GM12891 (cell line): ENCODE results near the gene DYNC1LI1.

Source experiments
- POLR2A ChIP-seq: IDR thresholded peaks from 2 replicates; pipeline ENCODE4 v1.6.1; 2011; ENCODE audit warnings: low read depth, low read length, control low read depth
- POLR2AphosphoS5 ChIP-seq: IDR thresholded peaks from 2 replicates; pipeline ENCODE4 v1.6.1; 2011; ENCODE audit warnings: low read depth, low read length, control low read depth
- POU2F2 ChIP-seq: IDR thresholded peaks from 2 replicates; pipeline ENCODE4 v1.6.1; 2011; ENCODE audit warnings: low read depth, mild to moderate bottlenecking, control low read depth, low read length, moderate library complexity
- SPI1 ChIP-seq: IDR thresholded peaks from 2 replicates; pipeline ENCODE4 v1.6.1; 2011; ENCODE audit warnings: low read depth, low read length, control low read depth
- TAF1 ChIP-seq: IDR thresholded peaks from 2 replicates; pipeline ENCODE4 v1.6.1; 2011; ENCODE audit warnings: low read depth, low read length, control low read depth

DNA sequence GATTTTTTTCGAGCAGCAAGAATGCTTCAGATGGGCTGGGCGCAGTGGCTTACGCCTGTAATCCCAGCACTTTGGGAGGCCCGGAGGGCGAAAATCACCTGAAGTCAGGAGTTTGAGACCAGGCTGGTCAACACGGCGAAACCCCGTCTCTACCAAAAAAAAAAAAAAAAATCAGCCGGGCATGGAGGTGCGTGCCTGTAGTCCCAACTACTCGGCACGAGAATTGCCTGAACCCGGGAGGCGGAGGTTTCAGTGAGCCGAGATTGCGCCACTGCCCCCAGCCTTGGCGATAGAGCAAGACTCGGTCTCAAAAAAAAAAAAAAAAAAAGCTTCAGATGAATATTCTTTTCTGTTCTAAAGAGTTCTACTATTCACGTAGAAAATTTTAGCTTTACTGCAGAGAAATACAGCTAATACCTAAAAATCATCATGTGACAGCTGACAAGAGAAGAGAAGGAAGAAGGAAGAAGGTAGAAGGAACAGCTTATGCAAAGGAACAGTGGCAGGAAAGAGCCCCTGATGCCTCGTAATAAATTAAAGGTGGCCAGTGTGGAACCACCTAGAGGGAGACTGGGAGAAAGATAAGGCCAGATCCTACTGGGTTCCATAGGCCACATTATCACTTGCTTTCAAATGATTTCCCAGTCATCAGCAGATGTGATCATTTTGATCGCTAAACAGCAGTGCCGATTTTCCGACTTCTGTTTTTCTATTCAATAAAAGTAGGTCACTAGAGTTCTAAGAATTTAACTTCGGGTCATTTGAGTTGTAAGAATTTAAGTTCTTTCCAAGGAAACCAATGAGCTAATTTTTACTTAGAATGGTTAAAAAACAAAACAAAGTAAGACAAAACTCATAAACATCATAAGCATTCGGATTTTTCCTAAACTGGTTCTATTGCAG, 69.5 kb downstream of the DYNC1LI1 start:
- TF ChIP-seq POLR2AphosphoS5: no peak
- TF ChIP-seq TAF1: no peak
- TF ChIP-seq POLR2A: no peak
- no peak for TF ChIP-seq POU2F2
- no peak for TF ChIP-seq SPI1
